Tibial nerve (tissue), 4 donors: ENCODE data around the gene NDUFB2. TPM values are rescaled to one million over a fixed set of nuclear protein-coding genes. Genes with fewer than 3 reads are reported as not detected.

Experiments used
- DNase-seq, 2 donors: peaks; one replicate each; pipeline ENCODE4 v3.0.0-alpha.2; 2019; ENCODE audit warnings: low spot score in 2 of 2
- H3K27ac ChIP-seq, 4 donors: fragments of 200-600 bp; sonication (generic) in 3 of 4; one replicate each; pipeline ENCODE4 v1.5.1; 2017 to 2019; ENCODE audit warnings: mild to moderate bottlenecking in 1 of 4
- H3K27me3 ChIP-seq, 2 donors: fragments of 200-600 bp; sonication (generic) in 1 of 2; one replicate each; pipeline versions ENCODE4 v1.5.1 to v1.6.0; 2017 to 2019
- H3K36me3 ChIP-seq, 3 donors: fragments of 200-600 bp; sonication (generic); one replicate each; pipeline ENCODE4 v1.5.1; 2018 to 2019
- H3K4me1 ChIP-seq, 4 donors: fragments of 200-600 bp; sonication (generic) in 3 of 4; one replicate each; pipeline ENCODE4 v1.5.1; 2017 to 2019
- H3K4me3 ChIP-seq, 4 donors: fragments of 200-600 bp; sonication (generic) in 3 of 4; one replicate each; pipeline ENCODE4 v1.5.1; 2017 to 2019; ENCODE audit warnings: mild to moderate bottlenecking in 1 of 4, moderate library complexity in 1 of 4
- H3K9me3 ChIP-seq, 4 donors: fragments of 200-600 bp; sonication (generic) in 3 of 4; one replicate each; pipeline ENCODE4 v1.5.1; 2017 to 2019
- CTCF ChIP-seq, 5 experiments: fragments of 200-600 bp in 3 of 5; fragments of 450-650 bp in 2 of 5; sonication (generic) in 3 of 5; IDR thresholded peaks; one replicate each; pipeline ENCODE4 v1.5.1; 2016 to 2019; ENCODE audit warnings: antibody characterized with exemption in 5 of 5, mild to moderate bottlenecking in 3 of 5, moderate library complexity in 2 of 5
- EP300 ChIP-seq, 2 donors: sonication (generic); formaldehyde crosslinking; IDR thresholded peaks; one replicate each; pipeline ENCODE4 v1.6.1; 2017; ENCODE audit warnings: antibody characterized with exemption in 2 of 2, mild to moderate bottlenecking in 1 of 2
- POLR2A ChIP-seq, 2 donors: fragments of 450-650 bp; IDR thresholded peaks; one replicate each; pipeline ENCODE4 v1.6.1; 2017; ENCODE audit warnings: antibody characterized with exemption in 2 of 2, mild to moderate bottlenecking in 2 of 2, moderate library complexity in 2 of 2
- WGBS, 2 donors: methylation state at CpG; one replicate each; pipeline ENCODE4 v1.1.5; 2018; 5-methylcytosine and 5-hydroxymethylcytosine counted together
- total RNA-seq, 4 donors: library from RNA; depleted of rRNA; stranded (reverse); fragments of >200 nt; gene quantifications; one replicate each; pipeline ENCODE4 v1.1.0, GENCODE V29; 2016

Gene NDUFB2
- total RNA-seq, 4 donors from 2014 or later = 122 to 288 (median 162) TPM

GRCh38 chr7:140672382-140673062 lies 24.0 kb upstream of the NDUFB2 start, which contains the start of gene ADCK2:
Gene ADCK2 (plus strand): TSS chr7:140672945. CDS start chr7:140673331, 386 bp downstream.
- H3K27me3 ChIP-seq = no peaks in the 10 kb centered on the region
- no peak for DNase-seq
- 2 to 3% methylated on average over 21 to 28 of the region's 41 CpGs for WGBS, 2 donors
- peak within 1 kb of the TSS; percentile 66 to 95 (median 78) for H3K4me3 ChIP-seq
- peaks cover 0 to 13% (median 0%) of the 10 kb centered on the region in 3 donors for H3K36me3 ChIP-seq
- TF ChIP-seq POLR2A (IDR thresholded peaks at IDR 0.05) (peak in 1 of 2 donors; percentile 51), CTCF (IDR thresholded peaks at IDR 0.05) (no peak)
- H3K27ac ChIP-seq = peak within 1 kb of the TSS; percentile 71 to 94 (median 88)
- H3K4me1 ChIP-seq = peaks cover 0 to 41% (median 16%) of the 10 kb centered on the region in 4 donors
- H3K9me3 ChIP-seq = no peaks in the 10 kb centered on the region

- TF ChIP-seq CTCF (IDR thresholded peaks at IDR 0.05) (no peak), POLR2A (IDR thresholded peaks at IDR 0.05) (no peak), EP300 (IDR thresholded peaks at IDR 0.05) (no peak)
- H3K27ac ChIP-seq = peak overlapping the region; percentile 71 to 94 (median 88)
These were observed 23.3 kb upstream of the NDUFB2 start for GRCh38 chr7:140673063-140673773.

GRCh38 chr7:140673774-140674155 lies 22.7 kb upstream of the NDUFB2 start:
- no peaks in the 10 kb centered on the region for H3K9me3 ChIP-seq
- no peak for TF ChIP-seq EP300 (IDR thresholded peaks at IDR 0.05)
- no peak for TF ChIP-seq POLR2A (IDR thresholded peaks at IDR 0.05)
- TF ChIP-seq CTCF (IDR thresholded peaks at IDR 0.05) = no peak
- no peaks in the 10 kb centered on the region for H3K27me3 ChIP-seq
- H3K4me1 ChIP-seq = peaks cover 0 to 41% (median 16%) of the 10 kb centered on the region in 4 donors
- DNase-seq = no peak
- peak overlapping the region; percentile 71 to 94 (median 88) for H3K27ac ChIP-seq
- H3K4me3 ChIP-seq = peak overlapping the region; percentile 66 to 95 (median 78)
- peaks cover 0 to 26% (median 0%) of the 10 kb centered on the region in 3 donors for H3K36me3 ChIP-seq
- 38 to 46% methylated on average over 14 to 18 of the region's 18 CpGs for WGBS, 2 donors

More at GRCh38 chr7:140673063-140673773, 23.3 kb upstream of the NDUFB2 start:
- H3K9me3 ChIP-seq = no peaks in the 10 kb centered on the region
- peaks cover 0 to 20% (median 0%) of the 10 kb centered on the region in 3 donors for H3K36me3 ChIP-seq
- peak overlapping the region; percentile 66 to 95 (median 78) for H3K4me3 ChIP-seq
- H3K27me3 ChIP-seq = no peaks in the 10 kb centered on the region
- DNase-seq = no peak
- H3K4me1 ChIP-seq = peaks cover 0 to 41% (median 16%) of the 10 kb centered on the region in 4 donors
- WGBS, 2 donors = 0 to 1% methylated on average over 41 to 58 of the region's 72 CpGs

- DNase-seq = no peak
- Histone ChIP-seq H3K4me3 (no peak overlapping the region), H3K9me3 (no peaks in the 10 kb centered on the region), H3K4me1 (peaks cover 0 to 41% (median 16%) of the 10 kb centered on the region in 4 donors), H3K27ac (peak overlapping the region in 1 of 4 donors; percentile 94), H3K36me3 (peaks cover 0 to 32% (median 0%) of the 10 kb centered on the region in 3 donors), H3K27me3 (no peaks in the 10 kb centered on the region)
- 86 to 92% methylated on average over 5 of the region's 5 CpGs for WGBS, 2 donors
- no peak for TF ChIP-seq EP300 (IDR thresholded peaks at IDR 0.05)
- TF ChIP-seq CTCF (IDR thresholded peaks at IDR 0.05) = no peak
- no peak for TF ChIP-seq POLR2A (IDR thresholded peaks at IDR 0.05)
These were observed 22.1 kb upstream of the NDUFB2 start for GRCh38 chr7:140674356-140674800.
